GF-D8 (cell line): ENCODE data around the gene TYW1.
"Not testable (repeated sequence)": the region's sequence is repeated elsewhere in the genome, so short reads cannot be mapped to it uniquely, and the experiment has no call there.

Source experiments
- DNase-seq: peaks from one replicate; lab custom pipeline; 2025; lab: John Stamatoyannopoulos, UW

Gene TYW1

GRCh38 chr7:67130766-67131165 is 134.1 kb downstream of the TYW1 start:
- peak; percentile 14 for DNase-seq

- DNase-seq: not testable (repeated sequence)
Observed at GRCh38 chr7:67134912-67135311, 138.3 kb downstream of the TYW1 start.

DNA sequence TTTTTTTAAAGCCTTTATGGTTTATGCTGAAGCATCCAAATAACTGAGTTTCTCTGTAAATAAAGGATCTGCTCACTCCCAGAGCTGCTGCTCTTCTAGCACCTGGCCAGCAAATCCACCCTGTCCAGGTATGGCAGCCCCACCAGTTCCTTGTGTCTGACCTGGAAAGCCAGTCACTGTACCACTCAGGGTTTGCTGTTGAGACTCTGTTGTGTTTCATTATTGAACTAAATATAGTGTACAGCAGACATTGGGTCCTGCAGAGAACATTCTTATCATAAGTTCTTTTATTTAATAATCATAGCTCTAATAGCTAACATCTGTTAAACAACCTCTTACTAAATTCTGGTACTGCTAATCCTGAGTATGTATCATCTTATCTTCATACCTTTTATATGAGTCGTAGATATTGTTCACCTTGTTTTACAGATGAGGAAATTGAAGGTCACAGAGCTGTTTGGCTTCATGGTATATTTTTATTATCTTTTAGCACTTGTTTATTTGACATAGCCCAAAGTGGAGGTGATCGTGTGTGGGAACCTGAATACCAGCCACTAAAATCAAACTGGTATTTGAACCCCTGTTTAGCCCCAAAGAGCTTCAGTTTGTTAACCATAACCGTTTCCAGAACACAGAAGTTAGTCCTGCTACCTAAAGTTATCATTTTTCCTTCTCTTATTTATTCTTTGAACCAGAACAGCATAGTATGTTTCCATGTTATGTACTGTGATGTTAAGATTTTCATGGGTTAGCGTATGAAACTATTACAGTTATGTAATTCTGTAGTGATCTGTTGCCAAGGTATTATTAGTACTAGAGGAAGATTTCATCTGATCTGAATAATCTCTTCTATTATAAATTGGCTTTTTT is 139.2 kb downstream of the TYW1 start:
- DNase-seq: not testable (repeated sequence)

DNA sequence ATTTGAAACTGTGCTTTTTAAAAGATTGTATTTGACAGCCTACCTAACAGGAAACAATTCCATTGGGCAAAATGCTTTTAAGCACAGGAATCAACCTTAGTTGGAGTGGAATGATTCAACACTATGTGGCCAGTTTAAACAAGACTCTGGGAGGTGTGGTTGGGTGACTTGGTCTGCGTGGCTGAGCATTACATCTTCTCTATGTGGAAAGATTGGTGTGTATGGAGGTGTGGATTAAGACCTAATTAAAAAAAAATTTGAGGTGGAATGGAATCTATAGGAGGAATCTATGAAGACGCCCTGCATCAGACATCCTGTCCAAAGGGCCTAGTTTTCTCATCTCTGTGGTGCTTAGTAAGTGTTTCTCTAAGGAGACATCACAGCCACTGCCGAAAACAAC is 140.9 kb downstream of the TYW1 start:
- DNase-seq: not testable (repeated sequence)

- DNase-seq: not testable (repeated sequence)
Observed at GRCh38 chr7:67139876-67140275, 143.2 kb downstream of the TYW1 start.

DNA sequence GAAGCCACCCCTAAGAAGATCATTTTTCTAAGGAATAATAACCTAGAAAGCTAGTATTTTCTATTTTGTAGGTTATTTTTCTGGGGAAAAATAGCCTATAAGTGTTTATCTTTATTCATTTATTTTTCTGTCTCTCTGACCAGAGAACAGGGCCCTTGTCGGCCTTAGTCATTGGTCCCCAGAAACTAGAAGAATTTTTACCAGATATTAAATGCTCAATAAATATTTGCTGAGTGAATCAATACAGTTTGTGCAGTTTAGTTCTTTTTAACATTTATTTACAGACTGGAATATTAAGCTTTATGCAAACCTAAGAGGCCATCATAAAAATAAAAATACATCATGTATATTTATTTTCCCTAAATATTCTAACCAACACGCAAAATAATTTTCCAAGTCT is 144.4 kb downstream of the TYW1 start:
- DNase-seq: not testable (repeated sequence)

DNA sequence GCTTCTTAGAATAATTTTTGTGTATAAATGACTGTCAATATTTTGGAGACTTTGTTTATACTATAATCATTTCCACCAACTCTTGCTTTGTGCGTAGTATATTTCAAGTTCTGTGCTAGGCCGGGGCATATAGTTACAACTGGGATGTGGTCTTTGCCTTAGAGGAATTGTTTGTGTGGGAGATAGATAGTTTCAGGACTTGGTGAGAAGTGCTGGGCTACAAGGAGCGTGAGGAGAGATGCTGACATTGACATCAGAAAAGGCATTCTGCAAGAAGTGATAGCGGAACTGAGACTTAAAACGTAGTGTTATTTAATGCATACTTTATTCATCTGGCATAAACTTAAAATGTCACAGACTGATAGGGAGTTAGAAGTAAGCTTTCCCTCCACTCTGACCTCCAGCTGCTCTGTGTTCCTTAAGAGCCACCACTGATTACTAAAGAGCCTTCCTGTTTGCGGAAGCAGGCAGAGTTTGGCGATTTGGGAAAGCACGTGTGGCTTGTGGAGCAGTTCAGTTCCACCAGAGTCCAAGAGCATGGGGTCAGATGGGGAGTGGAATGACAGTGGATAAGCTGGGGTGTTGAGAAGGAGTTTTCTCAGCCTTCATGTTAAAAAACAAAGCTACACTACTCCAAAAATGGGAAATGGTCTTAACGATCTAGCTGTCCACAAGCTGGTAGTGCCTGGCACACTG is 146.6 kb downstream of the TYW1 start:
- DNase-seq: peak; percentile 51

- not testable (repeated sequence) for DNase-seq
Observed at GRCh38 chr7:67145581-67146193, 149.1 kb downstream of the TYW1 start.

- not testable (repeated sequence) for DNase-seq
Observed at GRCh38 chr7:67149131-67149530, 152.5 kb downstream of the TYW1 start.

- DNase-seq: not testable (repeated sequence)
Observed at GRCh38 chr7:67154374-67154773, 157.7 kb downstream of the TYW1 start.

GRCh38 chr7:67156064-67156463 is 159.4 kb downstream of the TYW1 start:
- not testable (repeated sequence) for DNase-seq

DNA sequence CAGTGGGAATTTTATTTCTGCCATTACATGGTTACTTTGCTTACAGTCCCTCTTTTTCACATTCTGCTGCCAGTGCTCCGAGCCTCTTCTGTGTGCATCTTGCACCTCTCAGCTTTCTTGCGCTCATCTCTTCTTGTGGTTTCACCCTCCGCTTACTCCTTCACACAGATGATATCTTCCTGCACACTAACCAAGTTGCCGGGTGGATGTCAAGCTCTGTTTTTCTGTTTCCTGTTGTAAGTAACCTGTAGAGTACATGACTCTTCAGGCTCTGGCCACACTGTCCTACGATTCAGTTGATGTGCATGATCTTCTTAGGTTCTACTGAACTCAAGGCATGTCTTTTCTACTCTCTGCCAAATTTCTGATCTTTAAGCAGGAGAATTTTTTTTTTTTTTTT is 166.7 kb downstream of the TYW1 start:
- peak; percentile 15 for DNase-seq

DNA sequence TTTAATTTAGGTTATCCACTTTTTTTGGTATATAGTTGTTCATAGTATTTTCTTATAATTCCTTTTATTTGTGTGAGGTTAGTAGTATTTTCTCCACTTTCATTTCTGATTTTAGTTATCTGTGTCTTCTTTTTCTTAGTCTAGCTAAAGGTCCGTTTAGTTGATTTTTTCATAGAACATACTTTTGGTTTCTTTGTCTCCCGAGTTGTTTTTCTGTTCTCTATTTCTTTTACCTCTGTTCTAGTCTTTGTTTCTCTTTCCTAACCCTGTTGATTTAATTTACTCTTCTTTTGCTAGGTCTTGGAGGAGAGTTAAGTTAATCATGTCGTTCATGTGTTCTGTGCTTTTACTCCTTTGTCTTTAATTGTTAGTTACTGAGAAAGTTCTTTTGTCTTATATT is 174.5 kb downstream of the TYW1 start:
- DNase-seq: not testable (repeated sequence)

- DNase-seq: not testable (repeated sequence)
Observed at GRCh38 chr7:67176730-67177129, 180.1 kb downstream of the TYW1 start.

DNA sequence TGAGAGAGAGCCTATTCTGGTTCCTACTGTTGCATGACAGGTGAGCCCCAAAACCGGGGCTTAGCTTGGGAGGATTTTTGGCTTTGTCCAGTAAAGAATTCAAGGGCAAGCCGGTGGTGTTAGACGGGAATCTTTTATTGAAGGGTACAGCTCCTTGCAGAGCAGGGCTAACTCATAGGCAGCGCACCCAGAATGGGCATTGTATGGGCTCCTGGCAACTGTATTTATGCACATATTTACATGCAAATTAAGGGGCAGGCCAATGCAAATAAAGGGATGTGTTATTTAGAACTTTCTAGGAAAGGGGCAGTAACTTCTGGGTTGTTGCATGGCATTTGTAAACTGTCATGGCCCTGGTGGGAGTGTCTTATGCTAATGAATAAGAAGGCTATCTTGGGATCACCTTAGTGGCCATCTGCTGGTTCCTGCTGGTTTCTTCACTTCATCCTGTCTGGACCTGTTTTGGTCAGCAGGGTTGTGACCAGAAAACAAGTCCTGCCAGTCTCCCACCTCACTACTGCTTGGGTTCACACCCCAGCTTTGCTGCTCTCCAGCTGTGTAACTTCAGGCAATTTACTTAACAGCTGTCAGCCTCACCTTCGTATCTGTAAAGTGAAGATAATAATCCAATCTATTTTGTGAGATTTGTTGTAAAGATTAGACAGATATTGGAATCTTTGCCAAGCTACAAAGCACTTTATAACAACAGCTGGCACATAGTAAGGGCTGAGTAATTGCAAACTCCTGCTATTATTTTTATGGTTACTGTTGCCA is 182.5 kb downstream of the TYW1 start:
- not testable (repeated sequence) for DNase-seq

DNA sequence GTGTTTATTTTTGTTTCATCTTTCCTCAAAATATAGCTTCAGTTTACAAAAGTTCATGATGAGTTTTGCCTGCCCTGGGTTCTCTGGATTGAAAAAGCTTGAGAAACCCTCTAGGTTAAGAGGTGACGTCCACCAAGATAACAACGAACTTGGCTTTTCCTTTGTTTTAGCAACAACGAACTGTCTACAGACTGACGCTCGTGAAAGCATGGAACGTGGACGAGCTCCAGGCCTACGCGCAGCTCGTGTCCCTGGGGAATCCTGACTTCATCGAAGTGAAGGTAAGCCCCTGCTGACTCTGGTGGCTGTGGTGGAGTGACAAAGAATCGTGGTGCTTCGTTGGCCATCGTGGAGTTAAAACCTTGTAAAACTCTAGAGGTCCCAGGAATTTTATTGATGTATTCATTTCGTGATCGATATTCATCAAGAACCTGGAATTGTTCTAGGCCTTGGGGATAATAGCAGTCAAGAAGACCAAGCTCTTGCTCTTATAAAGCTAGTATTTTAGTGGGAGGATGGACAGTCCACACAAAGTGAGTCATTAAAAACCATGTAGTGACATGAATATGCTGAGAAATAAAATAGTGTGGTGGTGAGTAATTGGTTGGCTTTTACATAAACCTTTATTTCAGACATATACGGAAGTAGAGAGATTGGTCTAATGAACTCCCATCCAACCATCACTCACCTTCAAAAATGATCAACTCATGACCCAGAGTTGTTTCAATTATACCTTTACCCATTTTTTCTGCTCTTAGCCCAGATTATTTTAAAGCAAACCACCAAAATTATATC is 186.5 kb downstream of the TYW1 start:
- not testable (repeated sequence) for DNase-seq

GRCh38 chr7:67184912-67185659 is 188.5 kb downstream of the TYW1 start:
- not testable (repeated sequence) for DNase-seq

GRCh38 chr7:67185660-67186129 is 189.1 kb downstream of the TYW1 start:
- not testable (repeated sequence) for DNase-seq

GRCh38 chr7:67189160-67189559 is 192.5 kb downstream of the TYW1 start:
- not testable (repeated sequence) for DNase-seq
